ENCODE results near the gene PIK3R1. TPM values are rescaled to one million over a fixed set of nuclear protein-coding genes. Genes with fewer than 3 reads are reported as not detected.

Gene PIK3R1
- total RNA-seq, 4 donors from 2014 or later = 69.3 to 113 (median 87.5) TPM

DNA sequence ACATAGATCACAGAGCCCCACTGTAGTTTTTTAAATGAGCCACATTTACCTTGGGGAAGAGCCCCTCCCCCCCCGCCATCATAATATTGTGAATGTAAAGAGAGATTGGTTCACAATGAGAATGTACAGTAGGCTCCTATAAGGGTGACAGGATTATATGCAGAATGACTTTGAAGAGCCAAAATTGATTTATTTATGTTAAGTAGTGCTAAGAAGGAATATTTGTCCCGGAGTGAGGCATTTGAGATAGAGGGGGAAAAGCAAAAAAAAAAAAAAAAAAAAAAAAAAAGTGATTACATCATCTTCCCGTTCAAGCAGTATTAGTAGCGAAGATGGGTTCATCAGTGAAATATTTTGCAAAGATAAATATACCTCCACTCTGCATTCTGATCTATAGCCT lies 73.9 kb downstream of the PIK3R1 start:
- peak overlapping the region in 2 of 4 donors; percentile 62 to 65 for H3K4me3 ChIP-seq
- no peak for DNase-seq
- H3K4me1 ChIP-seq = peaks cover 0 to 59% (median 17%) of the 10 kb centered on the region in 4 donors

DNA sequence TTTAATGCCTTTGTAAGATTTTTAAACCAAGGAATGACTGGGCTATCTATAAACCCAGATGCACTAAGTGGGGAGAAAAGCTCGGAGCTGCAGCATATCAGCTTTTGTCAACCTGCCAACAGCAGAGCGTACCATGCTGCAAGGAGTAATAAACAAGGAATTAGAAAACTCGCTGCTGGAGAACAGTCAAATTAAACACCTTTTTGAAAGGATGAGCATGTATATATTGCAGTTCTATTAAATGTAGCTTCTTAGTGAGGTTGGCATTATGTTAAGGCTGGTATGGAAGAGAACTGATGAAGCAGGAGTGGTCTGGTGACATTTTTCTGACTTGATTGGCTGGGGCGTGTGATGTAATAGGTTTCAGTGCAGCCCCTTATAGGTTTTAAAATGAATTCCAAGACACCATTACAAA lies 74.7 kb downstream of the PIK3R1 start:
- peaks cover 0 to 51% (median 15%) of the 10 kb centered on the region in 4 donors for H3K4me1 ChIP-seq
- no peak for DNase-seq

More for the DNA sequence above, 73.9 kb downstream of the PIK3R1 start:
- peaks cover 0 to 25% (median 4%) of the 10 kb centered on the region in 3 donors for H3K36me3 ChIP-seq
- H3K27me3 ChIP-seq = no peaks in the 10 kb centered on the region
- peak overlapping the region in 1 of 4 donors; percentile 88 for H3K27ac ChIP-seq
- TF ChIP-seq, protein P1, sequence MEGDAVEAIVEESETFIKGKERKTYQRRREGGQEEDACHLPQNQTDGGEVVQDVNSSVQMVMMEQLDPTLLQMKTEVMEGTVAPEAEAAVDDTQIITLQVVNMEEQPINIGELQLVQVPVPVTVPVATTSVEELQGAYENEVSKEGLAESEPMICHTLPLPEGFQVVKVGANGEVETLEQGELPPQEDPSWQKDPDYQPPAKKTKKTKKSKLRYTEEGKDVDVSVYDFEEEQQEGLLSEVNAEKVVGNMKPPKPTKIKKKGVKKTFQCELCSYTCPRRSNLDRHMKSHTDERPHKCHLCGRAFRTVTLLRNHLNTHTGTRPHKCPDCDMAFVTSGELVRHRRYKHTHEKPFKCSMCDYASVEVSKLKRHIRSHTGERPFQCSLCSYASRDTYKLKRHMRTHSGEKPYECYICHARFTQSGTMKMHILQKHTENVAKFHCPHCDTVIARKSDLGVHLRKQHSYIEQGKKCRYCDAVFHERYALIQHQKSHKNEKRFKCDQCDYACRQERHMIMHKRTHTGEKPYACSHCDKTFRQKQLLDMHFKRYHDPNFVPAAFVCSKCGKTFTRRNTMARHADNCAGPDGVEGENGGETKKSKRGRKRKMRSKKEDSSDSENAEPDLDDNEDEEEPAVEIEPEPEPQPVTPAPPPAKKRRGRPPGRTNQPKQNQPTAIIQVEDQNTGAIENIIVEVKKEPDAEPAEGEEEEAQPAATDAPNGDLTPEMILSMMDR (IDR thresholded peaks at IDR 0.05) = no peak
- no peak for TF ChIP-seq POLR2A (IDR thresholded peaks at IDR 0.05)
- no peaks in the 10 kb centered on the region for H3K9me3 ChIP-seq

DNA sequence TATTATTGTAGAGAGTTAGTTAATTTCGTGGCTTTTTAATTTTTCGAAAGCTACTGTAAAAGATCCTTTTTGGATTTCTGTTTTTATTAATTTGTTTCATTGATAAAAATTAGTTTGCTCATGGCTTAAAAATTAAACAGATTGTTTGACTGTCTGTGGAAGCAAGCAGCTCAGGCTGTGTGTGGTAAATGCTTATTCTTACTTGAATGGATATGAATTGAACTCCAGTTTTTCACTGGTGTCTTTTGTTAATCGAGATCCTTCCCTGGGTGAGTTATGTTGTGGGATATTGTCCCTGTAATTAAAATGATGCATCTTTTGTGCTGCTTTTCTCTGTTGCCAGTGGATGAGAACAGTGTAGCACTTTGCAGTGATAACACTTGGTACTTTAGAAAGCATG lies 75.3 kb downstream of the PIK3R1 start:
- Histone ChIP-seq H3K4me3 (peak overlapping the region in 1 of 4 donors; percentile 62), H3K4me1 (peaks cover 0 to 45% (median 12%) of the 10 kb centered on the region in 4 donors), H3K27me3 (no peaks in the 10 kb centered on the region), H3K9me3 (no peaks in the 10 kb centered on the region), H3K36me3 (peaks cover 0 to 38% (median 4%) of the 10 kb centered on the region in 3 donors), H3K27ac (no peak overlapping the region)
- no peak for DNase-seq
- no peak for TF ChIP-seq POLR2A (IDR thresholded peaks at IDR 0.05)

More for the DNA sequence above, 74.7 kb downstream of the PIK3R1 start:
- Histone ChIP-seq H3K27ac (peak overlapping the region in 1 of 4 donors; percentile 88), H3K9me3 (no peaks in the 10 kb centered on the region), H3K27me3 (no peaks in the 10 kb centered on the region), H3K36me3 (peaks cover 0 to 32% (median 4%) of the 10 kb centered on the region in 3 donors), H3K4me3 (peak overlapping the region in 1 of 4 donors; percentile 62)
- TF ChIP-seq POLR2A (IDR thresholded peaks at IDR 0.05) = no peak
- TF ChIP-seq, protein P1 (IDR thresholded peaks at IDR 0.05) = no peak

DNA sequence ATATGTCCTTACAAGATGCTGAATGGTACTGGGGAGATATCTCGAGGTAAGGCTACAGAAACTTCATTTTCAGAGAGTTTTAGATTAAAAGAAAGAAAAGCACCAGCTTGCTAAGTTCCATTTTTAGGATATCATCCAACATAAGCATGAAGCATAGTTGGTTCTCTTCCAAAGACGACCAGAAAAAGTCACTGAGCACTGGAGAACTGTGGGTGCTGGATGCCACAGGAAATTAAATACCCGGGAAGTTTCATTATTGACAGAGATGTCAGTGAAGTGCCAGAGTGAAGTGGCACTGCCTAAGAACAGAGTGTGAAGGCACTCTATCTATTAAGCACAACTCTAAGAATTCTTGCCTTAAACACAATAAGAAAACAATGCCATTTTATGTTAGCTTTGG lies 76.8 kb downstream of the PIK3R1 start:
- H3K4me3 ChIP-seq = no peak overlapping the region
- TF ChIP-seq POLR2A (IDR thresholded peaks at IDR 0.05) = no peak
- TF ChIP-seq, protein P1 (IDR thresholded peaks at IDR 0.05) = no peak
- H3K27ac ChIP-seq = no peak overlapping the region
- no peaks in the 10 kb centered on the region for H3K9me3 ChIP-seq
- H3K27me3 ChIP-seq = no peaks in the 10 kb centered on the region
- DNase-seq = no peak
- peaks cover 0 to 53% (median 4%) of the 10 kb centered on the region in 3 donors for H3K36me3 ChIP-seq
- peaks cover 0 to 31% (median 7%) of the 10 kb centered on the region in 4 donors for H3K4me1 ChIP-seq

DNA sequence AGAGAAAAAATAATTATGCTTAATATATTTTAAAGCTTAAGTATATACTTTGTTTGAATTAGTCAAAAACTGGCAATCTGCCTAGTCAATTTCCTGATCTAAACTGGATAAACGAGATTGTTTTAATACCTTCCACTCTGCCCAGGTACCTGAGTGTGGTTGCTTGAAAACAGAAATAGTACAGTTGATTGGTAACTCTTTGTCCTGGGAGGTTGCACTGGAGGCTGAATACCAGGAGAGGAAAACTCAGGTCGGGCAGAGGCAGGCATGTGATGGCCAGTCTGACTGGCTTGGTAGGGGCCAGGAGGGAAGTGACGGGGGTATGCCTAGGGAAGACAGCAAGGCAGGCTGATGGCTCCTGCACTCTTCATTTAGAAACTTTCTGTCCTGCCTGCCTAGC lies 80.2 kb downstream of the PIK3R1 start:
- Histone ChIP-seq H3K36me3 (peaks cover 0 to 83% (median 4%) of the 10 kb centered on the region in 3 donors), H3K9me3 (no peaks in the 10 kb centered on the region), H3K27ac (no peak overlapping the region), H3K4me1 (peaks cover 0 to 7% (median 0%) of the 10 kb centered on the region in 4 donors), H3K27me3 (no peaks in the 10 kb centered on the region), H3K4me3 (no peak overlapping the region)
- TF ChIP-seq, protein P1 (IDR thresholded peaks at IDR 0.05) = no peak
- no peak for TF ChIP-seq POLR2A (IDR thresholded peaks at IDR 0.05)
- no peak for DNase-seq

DNA sequence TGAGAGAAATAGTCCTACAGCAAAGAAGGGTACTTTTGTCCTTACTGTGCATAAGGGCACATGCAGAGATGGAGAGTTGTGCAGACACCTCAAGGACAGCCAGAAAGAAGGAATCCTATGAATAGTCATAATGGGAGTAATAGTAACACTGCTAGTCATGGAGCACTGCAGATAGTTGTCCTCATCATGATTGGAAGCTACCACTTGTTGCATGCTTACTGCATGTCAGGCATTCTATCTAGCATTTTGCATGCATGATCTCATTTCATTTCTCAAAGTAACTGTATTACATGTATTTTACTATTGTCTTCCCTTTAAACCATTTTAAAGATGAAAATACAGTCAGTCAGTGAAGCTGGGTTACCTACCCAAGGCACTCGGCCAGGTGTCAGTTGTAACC lies 81.3 kb downstream of the PIK3R1 start:
- Histone ChIP-seq H3K27ac (no peak overlapping the region), H3K27me3 (no peaks in the 10 kb centered on the region), H3K36me3 (peaks cover 0 to 84% (median 4%) of the 10 kb centered on the region in 3 donors), H3K9me3 (no peaks in the 10 kb centered on the region), H3K4me1 (no peaks in the 10 kb centered on the region), H3K4me3 (no peak overlapping the region)
- DNase-seq = no peak
- TF ChIP-seq, protein P1 (IDR thresholded peaks at IDR 0.05) = no peak
- no peak for TF ChIP-seq POLR2A (IDR thresholded peaks at IDR 0.05)

All from Peyer's patch (tissue), 4 donors.